A549 (cell line): ENCODE data around the gene TMEM41B. TPM values are rescaled to one million over a fixed set of nuclear protein-coding genes. Genes with fewer than 3 reads are reported as not detected.
"Not testable (repeated sequence)": the region's sequence is repeated elsewhere in the genome, so short reads cannot be mapped to it uniquely, and the experiment has no call there.

Experiments
- ATAC-seq, 2 experiments: fragments of 200-7000 bp in 1 of 2; fragments of >200 bp in 1 of 2; cut with Nextera tagmentation in 1 of 2; cut with Tn5 transposase in 1 of 2; 3 replicates each; pipeline versions ENCODE4 v1.8.0 to v1.9.1; 2018 to 2020; ENCODE audit warnings: mild to moderate bottlenecking in 1 of 2, moderate library complexity in 1 of 2
- CTCF ChIA-PET: fragments of 300-600 bp; sonication (Branson Sonifier 250); formaldehyde crosslinking; extraction: SDS; loops from one replicate; lab custom pipeline; 2021; ENCODE audit warnings: antibody characterized with exemption, inconsistent platforms; lab: Yijun Ruan, JAX
- POLR2A ChIA-PET: fragments of 350-600 bp; formaldehyde crosslinking; extraction: SDS; loops from one replicate; lab custom pipeline; 2021; ENCODE audit warnings: antibody characterized with exemption, inconsistent platforms; lab: Yijun Ruan, JAX
- DNase-seq, 2 experiments: peaks; one replicate each; pipeline versions ENCODE4 v3.0.0 to v3.0.0-alpha.2; 2011 to 2016; ENCODE audit warnings: low read depth in 1 of 2, low spot score in 1 of 2
- FAIRE-seq: peaks from 2 replicates; lab custom pipeline; 2011; peaks lifted over from hg19 to GRCh38; lab: Jason Lieb, UNC
- H3K27ac ChIP-seq, 2 experiments: fragments of >200 bp; sonication (Bioruptor Twin); formaldehyde crosslinking; 3 replicates each; pipeline ENCODE4 v1.5.1; 2016 to 2017
- H3K4me1 ChIP-seq: fragments of >200 bp; sonication (Bioruptor Twin); formaldehyde crosslinking; 3 replicates; pipeline ENCODE4 v1.6.1; 2016
- H3K4me2 ChIP-seq: fragments of >200 bp; sonication (Bioruptor Twin); formaldehyde crosslinking; 3 replicates; pipeline ENCODE4 v1.6.1; 2016
- H3K4me3 ChIP-seq: fragments of >200 bp; sonication (Bioruptor Twin); formaldehyde crosslinking; 3 replicates; pipeline ENCODE4 v1.5.1; 2016
- H3K9me3 ChIP-seq: fragments of >200 bp; sonication (Bioruptor Twin); formaldehyde crosslinking; 3 replicates; pipeline ENCODE4 v1.6.1; 2016
- CBX8 ChIP-seq: fragments of 200-600 bp; sonication (generic); IDR thresholded peaks from 2 replicates; pipeline ENCODE4 v1.6.1; 2016
- CHD2 ChIP-seq: fragments of 150-350 bp; IDR thresholded peaks from 2 replicates; pipeline ENCODE4 v1.6.1; 2014; ENCODE audit warnings: low read length; ENCODE audit not compliant: partially characterized antibody
- CHD4 ChIP-seq: fragments of 200-600 bp; sonication (generic); IDR thresholded peaks from 2 replicates; pipeline ENCODE4 v1.6.1; 2016; ENCODE audit warnings: antibody characterized with exemption, mild to moderate bottlenecking, borderline replicate concordance
- EHF ChIP-seq: fragments of 250-450 bp; sonication (Bioruptor Pico); IDR thresholded peaks from 2 replicates; pipeline ENCODE4 v1.5.0; 2020; ENCODE audit warnings: mild to moderate bottlenecking
- EP300 ChIP-seq, 2 experiments: fragments of >200 bp; sonication (Bioruptor Twin); formaldehyde crosslinking; IDR thresholded peaks; 2 replicates in 1 of 2; 3 replicates in 1 of 2; pipeline ENCODE4 v1.6.1; 2016 to 2017
- GATA3 ChIP-seq: IDR thresholded peaks from 2 replicates; pipeline ENCODE4 v1.6.1; 2012; ENCODE audit warnings: borderline replicate concordance
- HMGXB4 ChIP-seq: fragments of 250-450 bp; sonication (Bioruptor Pico); IDR thresholded peaks from 2 replicates; pipeline ENCODE4 v1.5.0; 2021; ENCODE audit warnings: mild to moderate bottlenecking, moderate library complexity, borderline replicate concordance
- HOXA7 ChIP-seq: fragments of 250-450 bp; sonication (Bioruptor Pico); IDR thresholded peaks from 2 replicates; pipeline ENCODE4 v1.5.0; 2020; ENCODE audit warnings: mild to moderate bottlenecking, moderate library complexity
- KDM1A ChIP-seq: fragments of 200-600 bp; sonication (generic); IDR thresholded peaks from 2 replicates; pipeline ENCODE4 v1.6.1; 2016; ENCODE audit warnings: low read depth, mild to moderate bottlenecking
- MAX ChIP-seq: IDR thresholded peaks from 2 replicates; pipeline ENCODE4 v1.6.1; 2012
- PHF8 ChIP-seq: fragments of 200-600 bp; sonication (generic); IDR thresholded peaks from 2 replicates; pipeline ENCODE4 v1.6.1; 2016; ENCODE audit warnings: low read depth, mild to moderate bottlenecking, antibody characterized with exemption, moderate library complexity, borderline replicate concordance
- RAD21 ChIP-seq, 2 experiments: fragments of >200 bp in 1 of 2; sonication (Bioruptor Twin) in 1 of 2; formaldehyde crosslinking in 1 of 2; IDR thresholded peaks in 1 of 2; conservative IDR thresholded peaks in 1 of 2; 2 replicates in 1 of 2; 3 replicates in 1 of 2; pipeline ENCODE4 v1.6.1; 2012 to 2018; ENCODE audit warnings: inconsistent platforms in 1 of 2
- RARB ChIP-seq: fragments of 250-450 bp; sonication (Bioruptor Pico); IDR thresholded peaks from 2 replicates; pipeline ENCODE4 v1.8.0; 2021; ENCODE audit warnings: mild to moderate bottlenecking, moderate library complexity
- REST ChIP-seq: fragments of 200-600 bp; sonication (generic); IDR thresholded peaks from 2 replicates; pipeline ENCODE4 v1.6.1; 2016; ENCODE audit warnings: antibody characterized with exemption, mild to moderate bottlenecking, moderate library complexity
- SMC3 ChIP-seq: fragments of >200 bp; sonication (Bioruptor Twin); formaldehyde crosslinking; IDR thresholded peaks from 3 replicates; pipeline ENCODE4 v1.6.1; 2018; ENCODE audit warnings: inconsistent platforms
- SREBF2 ChIP-seq: fragments of 450-650 bp; IDR thresholded peaks from 2 replicates; pipeline ENCODE4 v1.6.1; 2014; ENCODE audit warnings: mild to moderate bottlenecking, moderate library complexity
- USF2 ChIP-seq: fragments of 450-650 bp; IDR thresholded peaks from 2 replicates; pipeline ENCODE4 v1.6.1; 2014; ENCODE audit warnings: antibody characterized with exemption
- ZFP36 ChIP-seq: fragments of 450-650 bp; IDR thresholded peaks from 2 replicates; pipeline ENCODE4 v1.6.1; 2014; ENCODE audit warnings: borderline replicate concordance; ENCODE audit not compliant: partially characterized antibody
- ZNF302 ChIP-seq: fragments of 250-450 bp; sonication (Bioruptor Pico); IDR thresholded peaks from 2 replicates; pipeline ENCODE4 v1.9.0; 2021; ENCODE audit warnings: inconsistent platforms, mild to moderate bottlenecking, moderate library complexity
- ZSCAN20 ChIP-seq: fragments of 250-450 bp; sonication (Bioruptor Pico); IDR thresholded peaks from 2 replicates; pipeline ENCODE4 v1.8.0; 2022; ENCODE audit warnings: mild to moderate bottlenecking, moderate library complexity
- WGBS: methylation state at CpG from one replicate; pipeline ENCODE4 v1.1.6; 2017; ENCODE audit errors: missing lambda C conversion rate; 5-methylcytosine and 5-hydroxymethylcytosine counted together
- polyA plus RNA-seq, 4 experiments: library from polyadenylated mRNA; depleted of rRNA in 3 of 4; stranded (reverse); fragments of >200 nt; fragmentation: RNase III in 1 of 4; extraction: RNeasy Plus Mini Kit Qiagen cat#74134 plus additional on column Dnase treatment in 1 of 4; gene quantifications; 2 replicates in 3 of 4; 3 replicates in 1 of 4; pipeline ENCODE4 v1.2.3, GENCODE V29; 2011 to 2017
- TF ChIP-seq, protein P1 (sequence below): IDR thresholded peaks from 2 replicates; pipeline ENCODE4 v1.6.1; 2012; ENCODE audit warnings: low read depth, borderline replicate concordance
- TF ChIP-seq, protein P2 (sequence below): fragments of >200 bp; sonication (Bioruptor Twin); formaldehyde crosslinking; IDR thresholded peaks from 2 replicates; pipeline ENCODE4 v1.6.1; 2016

Gene TMEM41B
- polyA plus RNA-seq, 2 of the 4 experiments (the other 2 are of a cell fraction): 51.6 to 71.4 TPM

DNA sequence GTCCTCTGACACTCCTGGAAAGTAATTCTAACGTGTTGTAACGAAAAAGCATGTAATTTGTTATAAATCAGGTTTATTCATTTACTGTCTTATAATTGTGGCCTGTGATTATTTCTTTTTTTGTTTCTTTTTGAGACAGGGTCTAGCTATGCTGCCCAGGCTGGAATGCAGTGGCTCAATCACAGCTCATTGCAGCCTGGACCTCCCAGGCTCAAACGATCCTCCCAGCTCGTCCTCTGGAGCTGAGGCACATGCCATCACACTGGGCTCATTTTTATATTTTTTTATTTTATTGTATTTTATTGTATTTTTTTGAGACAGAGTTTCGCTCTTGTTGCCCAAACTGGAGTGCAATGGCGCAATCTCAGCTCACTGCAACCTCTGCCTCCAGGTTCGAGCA lies 65.1 kb downstream of the TMEM41B start:
- no peak overlapping the region for H3K27ac ChIP-seq
- FAIRE-seq: no peak
- POLR2A ChIA-PET: no interaction called here

GRCh38 chr11:9247863-9248262 lies 66.5 kb downstream of the TMEM41B start:
- no peak for DNase-seq
- peaks cover 9% of the 10 kb centered on the region for H3K4me1 ChIP-seq
- no peak for TF ChIP-seq USF2
- no peak for TF ChIP-seq PHF8
- TF ChIP-seq, protein P1, sequence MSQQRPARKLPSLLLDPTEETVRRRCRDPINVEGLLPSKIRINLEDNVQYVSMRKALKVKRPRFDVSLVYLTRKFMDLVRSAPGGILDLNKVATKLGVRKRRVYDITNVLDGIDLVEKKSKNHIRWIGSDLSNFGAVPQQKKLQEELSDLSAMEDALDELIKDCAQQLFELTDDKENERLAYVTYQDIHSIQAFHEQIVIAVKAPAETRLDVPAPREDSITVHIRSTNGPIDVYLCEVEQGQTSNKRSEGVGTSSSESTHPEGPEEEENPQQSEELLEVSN: no peak
- TF ChIP-seq ZFP36: no peak
- TF ChIP-seq, protein P2, sequence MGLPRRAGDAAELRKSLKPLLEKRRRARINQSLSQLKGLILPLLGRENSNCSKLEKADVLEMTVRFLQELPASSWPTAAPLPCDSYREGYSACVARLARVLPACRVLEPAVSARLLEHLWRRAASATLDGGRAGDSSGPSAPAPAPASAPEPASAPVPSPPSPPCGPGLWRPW: no peak
- TF ChIP-seq ZSCAN20 (CRISPR knock-in tag): no peak
- TF ChIP-seq HMGXB4 (CRISPR knock-in tag): no peak
- TF ChIP-seq EP300 (IDR thresholded peaks at IDR 0.05): no peak
- no peak for TF ChIP-seq HOXA7 (CRISPR knock-in tag)
- no peak for TF ChIP-seq CBX8
- TF ChIP-seq RAD21 (conservative IDR thresholded peaks at IDR 0.05 in 1 of 2, IDR thresholded peaks at IDR 0.05 in 1 of 2): no peak
- TF ChIP-seq SMC3: no peak
- no peak for TF ChIP-seq REST
- no peak for TF ChIP-seq EHF (CRISPR knock-in tag)
- no peak for TF ChIP-seq KDM1A
- no peak for TF ChIP-seq MAX
- TF ChIP-seq RARB: no peak
- no peak for TF ChIP-seq CHD4
- no peak for ATAC-seq
- no peak overlapping the region for H3K4me3 ChIP-seq
- H3K27ac ChIP-seq: no peak overlapping the region
- H3K9me3 ChIP-seq: no peaks in the 10 kb centered on the region
- FAIRE-seq: no peak
- POLR2A ChIA-PET: no interaction called here
- H3K4me2 ChIP-seq: no peak overlapping the region
- CTCF ChIA-PET: interaction anchor here (0.6 to 1.5 kb wide), 3 partner anchors 182 to 258 kb away, joined by 3 to 4 read pairs (median 3); no protein-coding TSS in a partner anchor
- WGBS: 93% methylated on average over 3 of the region's 3 CpGs

More for the DNA sequence above, 65.1 kb downstream of the TMEM41B start:
- TF ChIP-seq SREBF2: no peak
- TF ChIP-seq ZNF302 (CRISPR knock-in tag): no peak
- TF ChIP-seq GATA3: no peak
- no peak for TF ChIP-seq CHD2
- DNase-seq (no peak), ATAC-seq (no peak)
- 91% methylated on average over 7 of the region's 7 CpGs for WGBS
- no peak overlapping the region for H3K4me2 ChIP-seq
- CTCF ChIA-PET: no interaction called here
- no peaks in the 10 kb centered on the region for H3K9me3 ChIP-seq
- peaks cover 9% of the 10 kb centered on the region; the same call in 2 of the 3 replicates for H3K4me1 ChIP-seq
- H3K4me3 ChIP-seq: no peak overlapping the region

GRCh38 chr11:9236242-9236641 lies 78.2 kb downstream of the TMEM41B start:
- FAIRE-seq, ATAC-seq, H3K27ac ChIP-seq, H3K4me3 ChIP-seq, H3K9me3 ChIP-seq, H3K4me2 ChIP-seq, POLR2A ChIA-PET, CTCF ChIA-PET, DNase-seq, H3K4me1 ChIP-seq: not testable (repeated sequence)
- WGBS: 93% methylated on average over 10 of the region's 10 CpGs
